HG02943 (cell line): Measurements from ENCODE around the gene OSTC.

Experiments used
- ATAC-seq: cut with Tn5 transposase; IDR thresholded peaks from one replicate; pipeline ENCODE4 v1.9.1; 2021; ENCODE audit warnings: mild to moderate bottlenecking, low read depth, moderate library complexity; ENCODE audit not compliant: unreplicated experiment

OSTC gene

GRCh38 chr4:108650212-108651013 lies at the start of gene OSTC:
Gene OSTC, plus strand, starts transcription at chr4:108650599. Its CDS starts 57 bp downstream, at chr4:108650656.
- peak; percentile 91 for ATAC-seq

GRCh38 chr4:108601106-108601505 lies 49.3 kb upstream of the OSTC start:
- no peak for ATAC-seq

GRCh38 chr4:108601532-108601931 lies 48.9 kb upstream of the OSTC start:
- no peak for ATAC-seq

- no peak for ATAC-seq
Observed at GRCh38 chr4:108602163-108602562, 48.2 kb upstream of the OSTC start.

- no peak for ATAC-seq
Observed at GRCh38 chr4:108607079-108607815, 43.2 kb upstream of the OSTC start.

- no peak for ATAC-seq
Observed at GRCh38 chr4:108611365-108611764, 39.0 kb upstream of the OSTC start.

- no peak for ATAC-seq
Observed at GRCh38 chr4:108612365-108612764, 38.0 kb upstream of the OSTC start.

- ATAC-seq: no peak
Observed at GRCh38 chr4:108619372-108620100, 30.9 kb upstream of the OSTC start.

GRCh38 chr4:108620101-108620932 lies 30.1 kb upstream of the OSTC start, which contains the start of gene RPL34:
Gene RPL34, plus strand, starts transcription at chr4:108620576. Its CDS starts 1,384 bp downstream, at chr4:108621960.
- peak; percentile 100 for ATAC-seq

- ATAC-seq: peak; percentile 21
Observed at GRCh38 chr4:108620933-108621905, 29.2 kb upstream of the OSTC start.

- no peak for ATAC-seq
Observed at GRCh38 chr4:108622022-108622421, 28.4 kb upstream of the OSTC start.

GRCh38 chr4:108622828-108623227 lies 27.6 kb upstream of the OSTC start:
- no peak for ATAC-seq

GRCh38 chr4:108624263-108625056 lies 25.9 kb upstream of the OSTC start:
- ATAC-seq: no peak

GRCh38 chr4:108626056-108626455 lies 24.3 kb upstream of the OSTC start:
- ATAC-seq: no peak

GRCh38 chr4:108628411-108628810 lies 22.0 kb upstream of the OSTC start:
- ATAC-seq: no peak

GRCh38 chr4:108635070-108635655 lies 15.2 kb upstream of the OSTC start:
- ATAC-seq: no peak

GRCh38 chr4:108636246-108636645 lies 14.2 kb upstream of the OSTC start:
- no peak for ATAC-seq

GRCh38 chr4:108637856-108638255 lies 12.5 kb upstream of the OSTC start:
- ATAC-seq: no peak
